Right lobe of liver (tissue), 6 donors: ENCODE data around the gene TEAD2. TPM values are rescaled to one million over a fixed set of nuclear protein-coding genes. Genes with fewer than 3 reads are reported as not detected.
A peak's percentile ranks its signal among the peaks of the same experiment; 100 is the strongest.

Experiments
- ATAC-seq, 4 donors: fragments of 200-7000 bp; cut with Tn5 transposase; one replicate each; pipeline ENCODE4 v1.9.1; 2020; ENCODE audit warnings: mild to moderate bottlenecking in 4 of 4, moderate library complexity in 4 of 4
- DNase-seq, 3 donors: peaks; one replicate each; pipeline ENCODE4 v3.0.0-alpha.2; 2020
- H3K27ac ChIP-seq, 3 donors: fragments of 200-600 bp; one replicate each; pipeline ENCODE4 v1.8.0; 2022
- H3K27me3 ChIP-seq, 2 donors: fragments of 200-600 bp; one replicate each; pipeline ENCODE4 v1.8.0; 2022
- H3K36me3 ChIP-seq, 4 donors: fragments of 200-600 bp; sonication (generic) in 1 of 4; one replicate each; pipeline versions ENCODE4 v1.5.1 to v1.8.0; 2017 to 2022; ENCODE audit warnings: control low read depth in 1 of 4
- H3K4me1 ChIP-seq, 4 donors: fragments of 200-600 bp; sonication (generic) in 1 of 4; one replicate each; pipeline versions ENCODE4 v1.5.1 to v1.8.0; 2017 to 2022; ENCODE audit warnings: control low read depth in 1 of 4
- H3K4me3 ChIP-seq, 3 donors: fragments of 200-600 bp; one replicate each; pipeline ENCODE4 v1.8.0; 2022
- H3K9me3 ChIP-seq, 4 donors: fragments of 200-600 bp; sonication (generic) in 1 of 4; one replicate each; pipeline versions ENCODE4 v1.5.1 to v1.8.0; 2017 to 2022; ENCODE audit warnings: control low read depth in 1 of 4
- POLR2A ChIP-seq: fragments of 450-650 bp; IDR thresholded peaks from one replicate; pipeline ENCODE4 v1.6.1; 2017; ENCODE audit warnings: antibody characterized with exemption, mild to moderate bottlenecking
- WGBS: methylation state at CpG from one replicate; pipeline ENCODE4 v1.1.6; 2018; ENCODE audit warnings: low coverage, low lambda C conversion rate; ENCODE audit not compliant: insufficient coverage; ENCODE audit errors: missing lambda C conversion rate; 5-methylcytosine and 5-hydroxymethylcytosine counted together
- intact Hi-C, 2 donors: fragments of 100-400 bp; cut with DNase I; formaldehyde crosslinking; loops; one replicate each; pipeline versions ENCODE4 v1.11.2 to v1.14.1; 2022
- total RNA-seq, 6 experiments: library from RNA; depleted of rRNA in 2 of 6; stranded (reverse); fragments of >200 nt in 2 of 6; fragmentation: NEBNext Ultra II Directional in 3 of 6; extraction: Animal tissue kit (Norgen Biotek cat#: 25700) in 3 of 6; gene quantifications; one replicate each; pipeline versions ENCODE4 v1.1.0 to v1.2.4, GENCODE V29; 2016 to 2023
- TF ChIP-seq, protein P1 (sequence below), 4 donors: fragments of 200-600 bp in 3 of 4; fragments of 450-650 bp in 1 of 4; IDR thresholded peaks; one replicate each; pipeline versions ENCODE4 v1.5.1 to v1.8.0; 2016 to 2022; ENCODE audit warnings: antibody characterized with exemption in 4 of 4, mild to moderate bottlenecking in 2 of 4
- donor health status: DM: no; HTN: yes; CAD: no.
- donor health status: DM: no; HTN: no; CAD: no.
- donor health status: DM: no; HTN: no; CAD: no.
- donor health status: DM: no; HTN: yes; CAD: no.
- donor health status: DM: no; HTN: yes; CAD: no.

TEAD2 gene
- total RNA-seq, 6 experiments from 2014 or later = 3.3 to 8.9 (median 5.3) TPM

GRCh38 chr19:49338023-49338677, 24.1 kb downstream of the TEAD2 start:
- Histone ChIP-seq H3K4me1 (peaks cover 0 to 8% (median 4%) of the 10 kb centered on the region in 4 donors), H3K27me3 (no peaks in the 10 kb centered on the region), H3K27ac (no peak overlapping the region), H3K9me3 (no peaks in the 10 kb centered on the region), H3K4me3 (peak overlapping the region in 2 of 3 donors; percentile 56 to 67), H3K36me3 (no peaks in the 10 kb centered on the region)
- ATAC-seq (no peak), DNase-seq (peak in 2 of 3 donors; percentile 32 to 54)
- intact Hi-C loops = no loop called here
- no peak for TF ChIP-seq POLR2A
- TF ChIP-seq, protein P1, sequence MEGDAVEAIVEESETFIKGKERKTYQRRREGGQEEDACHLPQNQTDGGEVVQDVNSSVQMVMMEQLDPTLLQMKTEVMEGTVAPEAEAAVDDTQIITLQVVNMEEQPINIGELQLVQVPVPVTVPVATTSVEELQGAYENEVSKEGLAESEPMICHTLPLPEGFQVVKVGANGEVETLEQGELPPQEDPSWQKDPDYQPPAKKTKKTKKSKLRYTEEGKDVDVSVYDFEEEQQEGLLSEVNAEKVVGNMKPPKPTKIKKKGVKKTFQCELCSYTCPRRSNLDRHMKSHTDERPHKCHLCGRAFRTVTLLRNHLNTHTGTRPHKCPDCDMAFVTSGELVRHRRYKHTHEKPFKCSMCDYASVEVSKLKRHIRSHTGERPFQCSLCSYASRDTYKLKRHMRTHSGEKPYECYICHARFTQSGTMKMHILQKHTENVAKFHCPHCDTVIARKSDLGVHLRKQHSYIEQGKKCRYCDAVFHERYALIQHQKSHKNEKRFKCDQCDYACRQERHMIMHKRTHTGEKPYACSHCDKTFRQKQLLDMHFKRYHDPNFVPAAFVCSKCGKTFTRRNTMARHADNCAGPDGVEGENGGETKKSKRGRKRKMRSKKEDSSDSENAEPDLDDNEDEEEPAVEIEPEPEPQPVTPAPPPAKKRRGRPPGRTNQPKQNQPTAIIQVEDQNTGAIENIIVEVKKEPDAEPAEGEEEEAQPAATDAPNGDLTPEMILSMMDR (IDR thresholded peaks at IDR 0.05) = no peak
- WGBS = 55% methylated on average over 9 of the region's 34 CpGs

DNA sequence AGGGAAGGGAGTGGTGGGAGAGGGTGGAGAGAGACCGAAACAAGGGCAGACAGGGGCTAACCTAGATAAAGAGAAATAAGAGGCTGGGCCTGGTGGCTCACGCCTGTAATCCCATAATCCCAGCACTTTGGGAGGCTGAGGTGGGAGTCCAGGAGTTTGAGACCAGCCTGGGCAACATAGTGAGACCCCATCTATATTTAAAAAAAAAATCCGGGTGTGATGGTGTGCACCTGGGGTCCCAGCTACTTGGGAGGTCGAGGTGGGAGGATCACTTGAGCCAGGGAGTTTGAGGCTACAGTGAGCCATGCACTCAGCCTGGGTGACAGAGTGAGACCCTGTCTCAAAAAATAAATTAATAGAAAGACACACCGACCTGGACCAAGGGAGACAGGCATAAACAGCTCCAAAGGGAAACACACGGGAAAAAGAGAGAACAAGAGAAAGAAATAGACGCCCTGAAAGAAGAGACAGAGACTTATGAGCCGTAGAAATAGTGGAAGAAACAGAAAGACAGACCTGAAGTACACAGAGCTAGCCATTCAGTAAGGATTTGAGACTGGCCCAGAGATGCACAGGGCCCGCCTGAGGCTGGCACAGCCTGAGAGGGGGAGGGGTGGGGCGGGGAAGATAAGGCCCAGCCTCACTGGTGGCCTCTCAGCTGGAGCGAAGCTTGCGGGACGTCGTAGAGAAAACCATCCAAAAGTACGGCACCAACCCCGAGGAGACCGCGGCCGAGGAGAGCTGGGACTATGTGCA, 24.8 kb downstream of the TEAD2 start:
- ATAC-seq = no peak
- no peak for TF ChIP-seq POLR2A
- TF ChIP-seq, protein P1 (IDR thresholded peaks at IDR 0.05) = no peak
- intact Hi-C loops = no loop called here
- 90% methylated on average over 9 of the region's 19 CpGs for WGBS
- Histone ChIP-seq H3K27ac (no peak overlapping the region), H3K4me3 (no peak overlapping the region), H3K4me1 (peaks cover 0 to 8% (median 4%) of the 10 kb centered on the region in 4 donors), H3K36me3 (no peaks in the 10 kb centered on the region), H3K27me3 (no peaks in the 10 kb centered on the region), H3K9me3 (no peaks in the 10 kb centered on the region)
- no peak for DNase-seq

DNA sequence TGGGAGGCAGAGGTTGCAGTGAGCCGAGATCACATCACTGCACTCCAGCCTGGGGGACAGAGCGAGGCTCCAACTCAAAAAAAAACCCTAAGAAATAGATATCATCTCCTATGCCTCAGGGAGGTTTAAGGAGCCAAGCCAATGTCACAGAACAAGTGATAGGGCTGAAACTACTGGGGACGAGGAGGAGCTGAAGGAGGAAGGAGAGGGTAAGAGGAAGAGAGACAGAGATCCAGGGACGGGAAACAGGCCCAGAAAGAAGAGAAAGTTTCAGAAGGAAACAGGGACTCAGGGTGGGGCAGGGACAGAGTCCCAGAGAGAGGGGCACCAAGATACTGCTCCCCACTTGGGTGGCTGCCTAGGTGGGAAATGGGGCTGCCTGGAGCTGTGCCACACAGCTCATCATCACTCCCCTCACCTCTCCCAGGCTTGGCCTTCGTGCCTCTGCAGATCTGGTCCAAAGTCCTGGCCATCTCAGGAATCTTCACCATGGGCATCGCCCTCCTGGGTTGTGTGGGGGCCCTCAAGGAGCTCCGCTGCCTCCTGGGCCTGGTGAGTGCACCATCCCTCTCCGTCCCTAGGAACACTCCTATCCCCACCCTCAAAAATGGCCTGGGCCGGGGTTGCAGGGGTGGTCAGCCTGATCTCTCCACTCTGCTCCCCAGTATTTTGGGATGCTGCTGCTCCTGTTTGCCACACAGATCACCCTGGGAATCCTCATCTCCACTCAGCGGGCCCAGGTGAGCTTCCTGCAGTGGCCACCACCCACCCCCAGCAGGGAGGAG, 25.5 kb downstream of the TEAD2 start:
- 72% methylated on average over 5 of the region's 10 CpGs for WGBS
- Histone ChIP-seq H3K36me3 (no peaks in the 10 kb centered on the region), H3K27me3 (no peaks in the 10 kb centered on the region), H3K4me3 (no peak overlapping the region), H3K27ac (no peak overlapping the region), H3K9me3 (no peaks in the 10 kb centered on the region), H3K4me1 (peaks cover 0 to 15% (median 7%) of the 10 kb centered on the region in 4 donors)
- TF ChIP-seq, protein P1 (IDR thresholded peaks at IDR 0.05) = no peak
- TF ChIP-seq POLR2A = no peak
- intact Hi-C loops = no loop called here
- DNase-seq = peak in 1 of 3 donors; percentile 45
- ATAC-seq = no peak

DNA sequence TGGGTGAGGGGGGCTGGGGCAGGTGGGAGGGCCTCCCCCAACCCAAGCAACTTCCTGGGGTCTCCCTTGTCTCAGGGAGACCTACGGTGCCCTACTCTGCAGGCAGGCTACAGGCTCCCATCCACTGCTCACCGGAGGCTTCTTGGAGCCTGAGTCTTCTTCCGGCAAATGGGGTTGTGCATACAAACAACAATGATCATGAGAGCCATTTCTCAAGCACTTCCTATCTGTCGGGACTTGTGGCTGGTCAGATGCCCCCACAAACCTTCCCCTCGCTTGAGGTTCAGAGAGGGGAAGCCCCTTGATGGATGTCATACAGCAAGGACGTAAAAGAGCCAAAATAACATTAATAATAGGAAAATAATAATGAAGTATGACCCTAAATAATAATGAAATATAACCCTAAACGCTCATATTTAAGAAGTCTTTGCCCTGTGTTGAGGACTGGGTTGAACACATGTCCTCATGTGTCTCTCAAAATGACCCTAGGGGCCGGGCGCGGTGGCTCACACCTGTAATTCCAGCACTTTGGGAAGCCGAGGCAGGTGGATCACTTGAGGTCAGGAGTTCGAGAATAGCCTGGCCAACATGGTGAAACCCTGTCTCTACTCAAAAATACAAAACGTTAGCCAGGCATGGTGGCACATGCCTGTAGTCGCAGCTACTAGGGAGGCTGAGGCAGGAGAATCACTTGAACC, 26.3 kb downstream of the TEAD2 start:
- Histone ChIP-seq H3K27me3 (no peaks in the 10 kb centered on the region), H3K36me3 (no peaks in the 10 kb centered on the region), H3K27ac (peak overlapping the region in 1 of 3 donors; percentile 7), H3K9me3 (no peaks in the 10 kb centered on the region), H3K4me1 (peaks cover 0 to 19% (median 6%) of the 10 kb centered on the region in 4 donors), H3K4me3 (peak overlapping the region; percentile 6 to 24 (median 23))
- DNase-seq = peak in 1 of 3 donors; percentile 28
- intact Hi-C loops = no loop called here
- WGBS = 69% methylated on average over 7 of the region's 14 CpGs
- TF ChIP-seq, protein P1 (IDR thresholded peaks at IDR 0.05) = no peak
- TF ChIP-seq POLR2A = no peak
- no peak for ATAC-seq
